A549 (cell line): ENCODE results near the gene AURKA. TPM values are rescaled to one million over a fixed set of nuclear protein-coding genes. Genes with fewer than 3 reads are reported as not detected.

Experiments used
- ATAC-seq, 2 experiments: fragments of 200-7000 bp in 1 of 2; fragments of >200 bp in 1 of 2; cut with Nextera tagmentation in 1 of 2; cut with Tn5 transposase in 1 of 2; 3 replicates each; pipeline versions ENCODE4 v1.8.0 to v1.9.1; 2018 to 2020; ENCODE audit warnings: mild to moderate bottlenecking in 1 of 2, moderate library complexity in 1 of 2
- CTCF ChIA-PET: fragments of 300-600 bp; sonication (Branson Sonifier 250); formaldehyde crosslinking; extraction: SDS; loops from one replicate; lab custom pipeline; 2021; ENCODE audit warnings: antibody characterized with exemption, inconsistent platforms; lab: Yijun Ruan, JAX
- POLR2A ChIA-PET: fragments of 350-600 bp; formaldehyde crosslinking; extraction: SDS; loops from one replicate; lab custom pipeline; 2021; ENCODE audit warnings: antibody characterized with exemption, inconsistent platforms; lab: Yijun Ruan, JAX
- DNase-seq, 2 experiments: peaks; one replicate each; pipeline versions ENCODE4 v3.0.0 to v3.0.0-alpha.2; 2011 to 2016; ENCODE audit warnings: low read depth in 1 of 2, low spot score in 1 of 2
- FAIRE-seq: peaks from 2 replicates; lab custom pipeline; 2011; peaks lifted over from hg19 to GRCh38; lab: Jason Lieb, UNC
- H3K27ac ChIP-seq, 2 experiments: fragments of >200 bp; sonication (Bioruptor Twin); formaldehyde crosslinking; 3 replicates each; pipeline ENCODE4 v1.5.1; 2016 to 2017
- H3K4me1 ChIP-seq: fragments of >200 bp; sonication (Bioruptor Twin); formaldehyde crosslinking; 3 replicates; pipeline ENCODE4 v1.6.1; 2016
- H3K4me2 ChIP-seq: fragments of >200 bp; sonication (Bioruptor Twin); formaldehyde crosslinking; 3 replicates; pipeline ENCODE4 v1.6.1; 2016
- H3K4me3 ChIP-seq: fragments of >200 bp; sonication (Bioruptor Twin); formaldehyde crosslinking; 3 replicates; pipeline ENCODE4 v1.5.1; 2016
- H3K9me3 ChIP-seq: fragments of >200 bp; sonication (Bioruptor Twin); formaldehyde crosslinking; 3 replicates; pipeline ENCODE4 v1.6.1; 2016
- BCL3 ChIP-seq: fragments of >200 bp; sonication (Bioruptor Twin); formaldehyde crosslinking; IDR thresholded peaks from 3 replicates; pipeline ENCODE4 v1.6.1; 2016
- CBX8 ChIP-seq: fragments of 200-600 bp; sonication (generic); IDR thresholded peaks from 2 replicates; pipeline ENCODE4 v1.6.1; 2016
- CHD2 ChIP-seq: fragments of 150-350 bp; IDR thresholded peaks from 2 replicates; pipeline ENCODE4 v1.6.1; 2014; ENCODE audit warnings: low read length; ENCODE audit not compliant: partially characterized antibody
- CHD4 ChIP-seq: fragments of 200-600 bp; sonication (generic); IDR thresholded peaks from 2 replicates; pipeline ENCODE4 v1.6.1; 2016; ENCODE audit warnings: antibody characterized with exemption, mild to moderate bottlenecking, borderline replicate concordance
- CTCF ChIP-seq: fragments of >200 bp; sonication (Bioruptor Twin); formaldehyde crosslinking; IDR thresholded peaks from 3 replicates; pipeline ENCODE4 v1.5.1; 2016
- EHF ChIP-seq: fragments of 250-450 bp; sonication (Bioruptor Pico); IDR thresholded peaks from 2 replicates; pipeline ENCODE4 v1.5.0; 2020; ENCODE audit warnings: mild to moderate bottlenecking
- EHMT2 ChIP-seq: fragments of 200-600 bp; sonication (generic); IDR thresholded peaks from 2 replicates; pipeline ENCODE4 v1.6.1; 2016; ENCODE audit warnings: antibody characterized with exemption, low read depth, mild to moderate bottlenecking, moderate library complexity
- ESRRA ChIP-seq: fragments of 150-350 bp; IDR thresholded peaks from 2 replicates; pipeline ENCODE4 v1.6.1; 2014; ENCODE audit warnings: mild to moderate bottlenecking, low read length, borderline replicate concordance
- FOSL2 ChIP-seq, 2 experiments: fragments of 450-650 bp in 1 of 2; fragments of >200 bp in 1 of 2; sonication (Bioruptor Twin) in 1 of 2; formaldehyde crosslinking; IDR thresholded peaks; 2 replicates each; pipeline versions ENCODE4 v1.5.0 to v1.6.1; 2016 to 2020; ENCODE audit warnings: mild to moderate bottlenecking in 1 of 2, moderate library complexity in 1 of 2
- FOXS1 ChIP-seq: fragments of 250-450 bp; sonication (Bioruptor Pico); IDR thresholded peaks from 2 replicates; pipeline ENCODE4 v1.5.0; 2020; ENCODE audit warnings: mild to moderate bottlenecking, moderate library complexity
- HES2 ChIP-seq: fragments of >200 bp; sonication (Bioruptor Twin); formaldehyde crosslinking; IDR thresholded peaks from 2 replicates; pipeline ENCODE4 v1.6.1; 2016
- JUN ChIP-seq, 2 experiments: fragments of >200 bp; sonication (Bioruptor Twin); formaldehyde crosslinking; IDR thresholded peaks; 2 replicates in 1 of 2; 3 replicates in 1 of 2; pipeline ENCODE4 v1.6.1; 2016 to 2017
- KDM1A ChIP-seq: fragments of 200-600 bp; sonication (generic); IDR thresholded peaks from 2 replicates; pipeline ENCODE4 v1.6.1; 2016; ENCODE audit warnings: low read depth, mild to moderate bottlenecking
- MAFK ChIP-seq: fragments of 450-650 bp; IDR thresholded peaks from 2 replicates; pipeline ENCODE4 v1.6.1; 2014; ENCODE audit not compliant: partially characterized antibody
- NR3C1 ChIP-seq: fragments of >200 bp; sonication (Bioruptor Twin); formaldehyde crosslinking; IDR thresholded peaks from 3 replicates; pipeline ENCODE4 v1.6.1; 2017
- RAD21 ChIP-seq, 2 experiments: fragments of >200 bp in 1 of 2; sonication (Bioruptor Twin) in 1 of 2; formaldehyde crosslinking in 1 of 2; IDR thresholded peaks in 1 of 2; conservative IDR thresholded peaks in 1 of 2; 2 replicates in 1 of 2; 3 replicates in 1 of 2; pipeline ENCODE4 v1.6.1; 2012 to 2018; ENCODE audit warnings: inconsistent platforms in 1 of 2
- RFX5 ChIP-seq: fragments of 450-650 bp; IDR thresholded peaks from 2 replicates; pipeline ENCODE4 v1.7.1; 2014; ENCODE audit warnings: antibody characterized with exemption, mild to moderate bottlenecking, moderate library complexity
- RNF2 ChIP-seq: fragments of 200-600 bp; sonication (generic); IDR thresholded peaks from 2 replicates; pipeline ENCODE4 v1.6.1; 2016; ENCODE audit warnings: low read depth, mild to moderate bottlenecking, antibody characterized with exemption, moderate library complexity, borderline replicate concordance
- TFCP2L1 ChIP-seq: fragments of 250-450 bp; sonication (Bioruptor Pico); IDR thresholded peaks from 2 replicates; pipeline ENCODE4 v1.5.0; 2021; ENCODE audit warnings: mild to moderate bottlenecking
- TP53 ChIP-seq: fragments of 250-450 bp; sonication (Bioruptor Pico); IDR thresholded peaks from 2 replicates; pipeline ENCODE4 v1.5.0; 2021; ENCODE audit warnings: mild to moderate bottlenecking, moderate library complexity
- USF2 ChIP-seq: fragments of 450-650 bp; IDR thresholded peaks from 2 replicates; pipeline ENCODE4 v1.6.1; 2014; ENCODE audit warnings: antibody characterized with exemption
- WGBS: methylation state at CpG from one replicate; pipeline ENCODE4 v1.1.6; 2017; ENCODE audit errors: missing lambda C conversion rate; 5-methylcytosine and 5-hydroxymethylcytosine counted together
- polyA plus RNA-seq, 4 experiments: library from polyadenylated mRNA; depleted of rRNA in 3 of 4; stranded (reverse); fragments of >200 nt; fragmentation: RNase III in 1 of 4; extraction: RNeasy Plus Mini Kit Qiagen cat#74134 plus additional on column Dnase treatment in 1 of 4; gene quantifications; 2 replicates in 3 of 4; 3 replicates in 1 of 4; pipeline ENCODE4 v1.2.3, GENCODE V29; 2011 to 2017

The AURKA gene
- polyA plus RNA-seq, 2 of the 4 experiments (the other 2 are of a cell fraction): 117 to 123 TPM

- H3K4me1 ChIP-seq: peaks cover 13% of the 10 kb centered on the region; the same call in 2 of the 3 replicates
- TF ChIP-seq BCL3 (no peak), CHD4 (no peak), ESRRA (no peak), FOSL2 (IDR thresholded peaks at IDR 0.05) (no peak), FOSL2 (CRISPR knock-in tag; IDR thresholded peaks at IDR 0.05) (no peak), TFCP2L1 (CRISPR knock-in tag) (no peak), TP53 (CRISPR knock-in tag) (no peak), MAFK (no peak), CTCF (no peak), RAD21 (conservative IDR thresholded peaks at IDR 0.05 in 1 of 2, IDR thresholded peaks at IDR 0.05 in 1 of 2) (no peak), HES2 (no peak), CHD2 (no peak), KDM1A (no peak), CBX8 (no peak)
- TF ChIP-seq, all 56 proteins: peak for 0
- WGBS: 94% methylated on average over 2 of the region's 2 CpGs
- Histone ChIP-seq H3K4me3 (no peak overlapping the region), H3K4me2 (no peak overlapping the region), H3K9me3 (no peaks in the 10 kb centered on the region), H3K27ac (no peak overlapping the region)
- ATAC-seq (no peak), FAIRE-seq (no peak), DNase-seq (no peak)
- POLR2A ChIA-PET: no interaction called here
- CTCF ChIA-PET: interaction anchor here (1.1 kb wide), 1 partner anchor 10 kb away, joined by 3 read pairs; no protein-coding TSS in a partner anchor
These were observed 28.0 kb upstream of the AURKA start for GRCh38 chr20:56420028-56420427.

- TF ChIP-seq RFX5: no peak
- no peak for TF ChIP-seq NR3C1
- no peak for TF ChIP-seq RNF2
- no peak for TF ChIP-seq CHD2
- TF ChIP-seq MAFK: no peak
- no peak for TF ChIP-seq JUN (IDR thresholded peaks at IDR 0.05)
- TF ChIP-seq TP53 (CRISPR knock-in tag): no peak
- DNase-seq: no peak
- CTCF ChIA-PET: interaction anchor here (0.9 to 1.3 kb wide), 2 partner anchors 9 to 20 kb away, joined by 3 to 6 read pairs; no protein-coding TSS in a partner anchor
- FAIRE-seq: no peak
- Histone ChIP-seq H3K9me3 (no peaks in the 10 kb centered on the region), H3K4me2 (no peak overlapping the region), H3K4me3 (no peak overlapping the region), H3K27ac (no peak overlapping the region), H3K4me1 (peaks cover 13% of the 10 kb centered on the region; the same call in 2 of the 3 replicates)
- no peak for ATAC-seq
- POLR2A ChIA-PET: no interaction called here
- 83% methylated on average over 11 of the region's 11 CpGs for WGBS
These were observed 26.4 kb upstream of the AURKA start for GRCh38 chr20:56418385-56418861.

- peaks cover 10% of the 10 kb centered on the region; the same call in 2 of the 3 replicates for H3K4me1 ChIP-seq
- no peak overlapping the region for H3K4me3 ChIP-seq
- DNase-seq: no peak
- WGBS: 68% methylated on average over 4 of the region's 4 CpGs
- H3K9me3 ChIP-seq: no peaks in the 10 kb centered on the region
- H3K4me2 ChIP-seq: no peak overlapping the region
- no peak for ATAC-seq
- no peak for TF ChIP-seq EHF (CRISPR knock-in tag)
- no peak for TF ChIP-seq EHMT2
- no peak for TF ChIP-seq FOXS1 (CRISPR knock-in tag)
- TF ChIP-seq USF2: no peak
- TF ChIP-seq, all 56 proteins: peak for 0
- ChIA-PET CTCF (interaction anchor here (0.9 to 1.3 kb wide), 2 partner anchors 9 to 19 kb away, joined by 3 to 6 read pairs; no protein-coding TSS in a partner anchor), POLR2A (no interaction called here)
- no peak overlapping the region for H3K27ac ChIP-seq
- no peak for FAIRE-seq
These were observed 25.9 kb upstream of the AURKA start for GRCh38 chr20:56417911-56418310.
